Panc1 (cell line): ENCODE results near the gene LSM6. TPM values are rescaled to one million over a fixed set of nuclear protein-coding genes. Genes with fewer than 3 reads are reported as not detected.

Experiments
- ATAC-seq: fragments of 200-7000 bp; cut with Tn5 transposase; 2 replicates; pipeline ENCODE4 v1.9.1; 2020; ENCODE audit warnings: mild to moderate bottlenecking, moderate library complexity
- BruUV-seq: library from RNA; stranded (reverse); fragments of 400-500 nt; replicated peaks from 2 replicates; lab custom pipeline; 2021; lab: Mats Ljungman, UMichigan
- CTCF ChIA-PET: fragments of 300-600 bp; sonication (Branson Sonifier 250); formaldehyde crosslinking; loops from one replicate; lab custom pipeline; 2022; ENCODE audit warnings: antibody characterized with exemption; lab: Charles Lee
- POLR2A ChIA-PET: fragments of 300-600 bp; sonication (Branson Sonifier 250); formaldehyde crosslinking; loops from one replicate; lab custom pipeline; 2022; ENCODE audit warnings: antibody characterized with exemption; lab: Charles Lee
- DNase-seq: peaks from one replicate; pipeline ENCODE4 v3.0.0-alpha.2; 2010; ENCODE audit warnings: low read depth, low spot score
- H3K27ac ChIP-seq: 2 replicates; pipeline ENCODE4 v1.5.1; 2011; ENCODE audit warnings: mild to moderate bottlenecking, low read length, inconsistent platforms
- H3K27me3 ChIP-seq: fragments of 200-500 bp; sonication (Bioruptor generic); 2 replicates; pipeline ENCODE4 v1.6.0; 2014; ENCODE audit warnings: low read length, inconsistent platforms; ENCODE audit not compliant: control insufficient read depth, insufficient read depth
- H3K36me3 ChIP-seq: fragments of 200-500 bp; sonication (Bioruptor generic); 2 replicates; pipeline ENCODE4 v1.5.1; 2014; ENCODE audit warnings: inconsistent platforms, mild to moderate bottlenecking, low read length, moderate library complexity; ENCODE audit not compliant: control insufficient read depth, insufficient read depth
- H3K4me1 ChIP-seq: 2 replicates; pipeline ENCODE4 v1.5.1; 2011; ENCODE audit warnings: inconsistent platforms, mild to moderate bottlenecking, low read length, moderate library complexity; ENCODE audit not compliant: control insufficient read depth, insufficient read depth
- H3K4me3 ChIP-seq, 2 experiments: 2 replicates each; pipeline ENCODE4 v1.5.1; 2011 to 2012; ENCODE audit warnings: low read depth in 2 of 2, low read length in 2 of 2, mild to moderate bottlenecking in 2 of 2, inconsistent platforms in 1 of 2, moderate library complexity in 1 of 2
- H3K9me3 ChIP-seq: fragments of 200-500 bp; sonication (Bioruptor generic); 2 replicates; pipeline ENCODE4 v1.5.1; 2014; ENCODE audit warnings: low read depth, mild to moderate bottlenecking, inconsistent platforms, low read length, moderate library complexity; ENCODE audit not compliant: control insufficient read depth, insufficient read depth
- POLR2AphosphoS5 ChIP-seq: IDR thresholded peaks from 2 replicates; pipeline ENCODE4 v1.6.1; 2012; ENCODE audit warnings: mild to moderate bottlenecking, low read depth, low read length, moderate library complexity
- SIN3A ChIP-seq: IDR thresholded peaks from 2 replicates; pipeline ENCODE4 v1.6.1; 2012; ENCODE audit warnings: low read depth, mild to moderate bottlenecking, low read length, moderate library complexity, borderline replicate concordance; ENCODE audit not compliant: insufficient read depth
- TCF7L2 ChIP-seq: IDR thresholded peaks from 2 replicates; pipeline ENCODE4 v1.6.1; 2011; ENCODE audit warnings: mild to moderate bottlenecking, low read depth, low read length, inconsistent platforms
- in situ Hi-C: cut with HindIII; loops from 2 replicates; pipeline ENCODE4 v1.10.0; 2016; ENCODE audit warnings: low sequenced_read_pairs, low pct_unique_long_range_greater_than_20kb
- intact Hi-C: fragments of 100-400 bp; cut with micrococcal nuclease; formaldehyde crosslinking; loops from one replicate; pipeline ENCODE4 v1.10.0; 2022; ENCODE audit not compliant: unreplicated experiment
- total RNA-seq: library from RNA; stranded (reverse); gene quantifications from one replicate; pipeline ENCODE4 v1.2.1, GENCODE V29; 2021; ENCODE audit not compliant: unreplicated experiment
- TF ChIP-seq, protein P1 (sequence below), 2 experiments: IDR thresholded peaks; 2 replicates each; pipeline ENCODE4 v1.6.1; 2011 to 2012; ENCODE audit warnings: low read depth in 2 of 2, control low read depth in 1 of 2, low read length in 1 of 2, mild to moderate bottlenecking in 1 of 2, moderate library complexity in 1 of 2; ENCODE audit not compliant: insufficient read depth in 1 of 2
- TF ChIP-seq, protein P2 (sequence below): fragments of 450-650 bp; IDR thresholded peaks from 2 replicates; pipeline ENCODE4 v1.5.1; 2017; ENCODE audit warnings: mild to moderate bottlenecking

Gene LSM6
- total RNA-seq, 1 experiment from 2014 or later: 15.9 TPM

DNA sequence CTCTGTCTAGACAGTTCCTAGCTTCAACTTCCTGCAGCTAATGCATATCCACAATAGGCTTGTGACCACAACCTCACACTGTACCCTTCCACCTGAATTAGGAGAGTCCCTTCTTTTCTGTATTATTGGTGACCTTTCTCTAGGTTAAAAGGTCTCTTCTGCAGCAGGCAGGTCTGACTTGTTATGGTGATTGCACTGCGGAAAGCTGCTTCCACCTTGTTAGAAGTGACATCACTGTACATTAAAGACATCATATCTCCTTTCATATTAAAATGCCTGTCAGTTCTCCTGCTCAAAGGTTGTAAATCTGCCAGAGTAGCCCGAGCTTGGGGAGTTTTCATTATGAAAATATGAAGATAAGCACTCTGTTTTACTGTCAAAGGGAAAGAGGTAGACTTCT, 21.5 kb upstream of the LSM6 start:
- in situ Hi-C loops: no loop called here
- DNase-seq (no peak), ATAC-seq (no peak)
- Histone ChIP-seq H3K4me1 (no peaks in the 10 kb centered on the region), H3K27ac (no peak overlapping the region), H3K4me3 (no peak overlapping the region), H3K36me3 (no peaks in the 10 kb centered on the region), H3K27me3 (no peaks in the 10 kb centered on the region; the same call in 1 of the 2 replicates), H3K9me3 (no peaks in the 10 kb centered on the region)
- intact Hi-C loops: no loop called here
- TF ChIP-seq SIN3A (no peak), TCF7L2 (no peak), POLR2AphosphoS5 (no peak)
- TF ChIP-seq, protein P1, sequence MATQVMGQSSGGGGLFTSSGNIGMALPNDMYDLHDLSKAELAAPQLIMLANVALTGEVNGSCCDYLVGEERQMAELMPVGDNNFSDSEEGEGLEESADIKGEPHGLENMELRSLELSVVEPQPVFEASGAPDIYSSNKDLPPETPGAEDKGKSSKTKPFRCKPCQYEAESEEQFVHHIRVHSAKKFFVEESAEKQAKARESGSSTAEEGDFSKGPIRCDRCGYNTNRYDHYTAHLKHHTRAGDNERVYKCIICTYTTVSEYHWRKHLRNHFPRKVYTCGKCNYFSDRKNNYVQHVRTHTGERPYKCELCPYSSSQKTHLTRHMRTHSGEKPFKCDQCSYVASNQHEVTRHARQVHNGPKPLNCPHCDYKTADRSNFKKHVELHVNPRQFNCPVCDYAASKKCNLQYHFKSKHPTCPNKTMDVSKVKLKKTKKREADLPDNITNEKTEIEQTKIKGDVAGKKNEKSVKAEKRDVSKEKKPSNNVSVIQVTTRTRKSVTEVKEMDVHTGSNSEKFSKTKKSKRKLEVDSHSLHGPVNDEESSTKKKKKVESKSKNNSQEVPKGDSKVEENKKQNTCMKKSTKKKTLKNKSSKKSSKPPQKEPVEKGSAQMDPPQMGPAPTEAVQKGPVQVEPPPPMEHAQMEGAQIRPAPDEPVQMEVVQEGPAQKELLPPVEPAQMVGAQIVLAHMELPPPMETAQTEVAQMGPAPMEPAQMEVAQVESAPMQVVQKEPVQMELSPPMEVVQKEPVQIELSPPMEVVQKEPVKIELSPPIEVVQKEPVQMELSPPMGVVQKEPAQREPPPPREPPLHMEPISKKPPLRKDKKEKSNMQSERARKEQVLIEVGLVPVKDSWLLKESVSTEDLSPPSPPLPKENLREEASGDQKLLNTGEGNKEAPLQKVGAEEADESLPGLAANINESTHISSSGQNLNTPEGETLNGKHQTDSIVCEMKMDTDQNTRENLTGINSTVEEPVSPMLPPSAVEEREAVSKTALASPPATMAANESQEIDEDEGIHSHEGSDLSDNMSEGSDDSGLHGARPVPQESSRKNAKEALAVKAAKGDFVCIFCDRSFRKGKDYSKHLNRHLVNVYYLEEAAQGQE (IDR thresholded peaks at IDR 0.05; ENCODE audit: insufficient read depth in 1 of 2, low read depth in 2 of 2, low read length in 1 of 2): no peak
- TF ChIP-seq, protein P2, sequence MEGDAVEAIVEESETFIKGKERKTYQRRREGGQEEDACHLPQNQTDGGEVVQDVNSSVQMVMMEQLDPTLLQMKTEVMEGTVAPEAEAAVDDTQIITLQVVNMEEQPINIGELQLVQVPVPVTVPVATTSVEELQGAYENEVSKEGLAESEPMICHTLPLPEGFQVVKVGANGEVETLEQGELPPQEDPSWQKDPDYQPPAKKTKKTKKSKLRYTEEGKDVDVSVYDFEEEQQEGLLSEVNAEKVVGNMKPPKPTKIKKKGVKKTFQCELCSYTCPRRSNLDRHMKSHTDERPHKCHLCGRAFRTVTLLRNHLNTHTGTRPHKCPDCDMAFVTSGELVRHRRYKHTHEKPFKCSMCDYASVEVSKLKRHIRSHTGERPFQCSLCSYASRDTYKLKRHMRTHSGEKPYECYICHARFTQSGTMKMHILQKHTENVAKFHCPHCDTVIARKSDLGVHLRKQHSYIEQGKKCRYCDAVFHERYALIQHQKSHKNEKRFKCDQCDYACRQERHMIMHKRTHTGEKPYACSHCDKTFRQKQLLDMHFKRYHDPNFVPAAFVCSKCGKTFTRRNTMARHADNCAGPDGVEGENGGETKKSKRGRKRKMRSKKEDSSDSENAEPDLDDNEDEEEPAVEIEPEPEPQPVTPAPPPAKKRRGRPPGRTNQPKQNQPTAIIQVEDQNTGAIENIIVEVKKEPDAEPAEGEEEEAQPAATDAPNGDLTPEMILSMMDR: no peak
- BruUV-seq: no TSS peak
- CTCF ChIA-PET: no interaction called here
- POLR2A ChIA-PET: no interaction called here

DNA sequence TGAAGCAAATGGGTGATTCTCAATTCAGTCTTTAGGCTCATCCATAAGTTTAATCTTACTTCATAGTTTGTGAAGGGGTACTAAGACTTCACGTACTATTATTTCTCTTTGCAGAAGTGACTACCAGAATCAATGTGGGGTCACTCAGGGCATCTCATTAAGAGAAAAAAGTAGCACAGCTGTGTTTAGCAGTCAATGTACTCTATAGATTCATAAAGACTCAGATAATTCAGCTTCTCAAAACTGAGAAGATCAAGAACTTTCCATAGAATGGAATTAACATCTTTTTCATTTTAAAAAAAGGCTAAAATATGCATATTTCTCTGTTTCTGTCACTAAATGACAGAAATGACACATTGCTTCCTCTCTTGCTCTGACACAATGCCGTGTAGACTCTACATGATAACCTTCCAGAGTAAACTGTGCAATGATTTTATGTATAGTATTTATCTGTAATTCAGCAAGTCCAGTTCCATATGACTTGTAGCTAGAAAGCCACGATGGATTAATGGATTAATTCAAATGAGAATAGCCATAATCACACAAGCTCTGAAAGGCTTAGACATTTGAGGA, 20.3 kb upstream of the LSM6 start:
- no TSS peak for BruUV-seq
- H3K9me3 ChIP-seq: no peaks in the 10 kb centered on the region
- ATAC-seq (no peak), DNase-seq (no peak)
- ChIA-PET CTCF (no interaction called here), POLR2A (interaction anchor here (0.6 kb wide), 1 partner anchor 112 kb away, joined by 8 read pairs; no protein-coding TSS in a partner anchor)
- intact Hi-C loops: no loop called here
- no peaks in the 10 kb centered on the region for H3K36me3 ChIP-seq
- no peaks in the 10 kb centered on the region for H3K4me1 ChIP-seq
- no peak overlapping the region for H3K27ac ChIP-seq
- in situ Hi-C loops: no loop called here
- TF ChIP-seq TCF7L2 (no peak), POLR2AphosphoS5 (no peak), SIN3A (no peak)
- TF ChIP-seq, protein P1 (IDR thresholded peaks at IDR 0.05; ENCODE audit: insufficient read depth in 1 of 2, low read depth in 2 of 2, low read length in 1 of 2): no peak
- TF ChIP-seq, protein P2: no peak
- no peaks in the 10 kb centered on the region; the same call in 1 of the 2 replicates for H3K27me3 ChIP-seq
- H3K4me3 ChIP-seq: no peak overlapping the region
